Ishikawa (cell line): ENCODE results near the gene PRKCE.

Source experiments
- CREB1 ChIP-seq: IDR thresholded peaks from 2 replicates; pipeline ENCODE4 v1.6.1; 2012; ENCODE audit warnings: low read depth
- RAD21 ChIP-seq: IDR thresholded peaks from 2 replicates; pipeline ENCODE4 v1.6.1; 2012; ENCODE audit warnings: low read depth
- YY1 ChIP-seq: IDR thresholded peaks from 2 replicates; pipeline ENCODE4 v1.6.1; 2012; ENCODE audit warnings: low read depth
- ZBTB7A ChIP-seq: IDR thresholded peaks from 2 replicates; pipeline ENCODE4 v1.6.1; 2012; ENCODE audit warnings: low read depth
- TF ChIP-seq, protein P1 (sequence below): IDR thresholded peaks from 2 replicates; pipeline ENCODE4 v1.6.1; 2012; ENCODE audit warnings: low read depth, mild to moderate bottlenecking

DNA sequence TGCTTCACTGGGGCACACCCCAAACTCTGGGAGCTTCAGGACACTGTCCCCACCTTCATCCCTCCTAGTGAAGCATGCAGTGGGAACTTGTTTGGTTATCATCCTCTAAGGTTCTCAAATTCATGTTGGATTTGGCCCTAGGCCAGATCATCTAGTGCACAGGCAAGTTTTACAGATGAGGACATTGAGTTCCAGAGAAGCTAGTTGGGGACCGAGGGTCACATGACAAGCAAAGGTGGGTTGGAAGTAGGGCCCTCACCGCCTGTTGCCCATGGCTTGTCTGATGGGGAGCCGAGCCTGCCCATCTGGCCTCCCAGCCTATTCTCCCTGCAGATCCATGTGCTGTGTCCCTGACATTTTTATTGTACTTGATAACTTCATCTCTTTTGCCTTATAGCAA is 2.8 kb downstream of the PRKCE start:
- TF ChIP-seq YY1 (no peak), RAD21 (no peak), ZBTB7A (no peak), CREB1 (no peak)
- TF ChIP-seq, protein P1, sequence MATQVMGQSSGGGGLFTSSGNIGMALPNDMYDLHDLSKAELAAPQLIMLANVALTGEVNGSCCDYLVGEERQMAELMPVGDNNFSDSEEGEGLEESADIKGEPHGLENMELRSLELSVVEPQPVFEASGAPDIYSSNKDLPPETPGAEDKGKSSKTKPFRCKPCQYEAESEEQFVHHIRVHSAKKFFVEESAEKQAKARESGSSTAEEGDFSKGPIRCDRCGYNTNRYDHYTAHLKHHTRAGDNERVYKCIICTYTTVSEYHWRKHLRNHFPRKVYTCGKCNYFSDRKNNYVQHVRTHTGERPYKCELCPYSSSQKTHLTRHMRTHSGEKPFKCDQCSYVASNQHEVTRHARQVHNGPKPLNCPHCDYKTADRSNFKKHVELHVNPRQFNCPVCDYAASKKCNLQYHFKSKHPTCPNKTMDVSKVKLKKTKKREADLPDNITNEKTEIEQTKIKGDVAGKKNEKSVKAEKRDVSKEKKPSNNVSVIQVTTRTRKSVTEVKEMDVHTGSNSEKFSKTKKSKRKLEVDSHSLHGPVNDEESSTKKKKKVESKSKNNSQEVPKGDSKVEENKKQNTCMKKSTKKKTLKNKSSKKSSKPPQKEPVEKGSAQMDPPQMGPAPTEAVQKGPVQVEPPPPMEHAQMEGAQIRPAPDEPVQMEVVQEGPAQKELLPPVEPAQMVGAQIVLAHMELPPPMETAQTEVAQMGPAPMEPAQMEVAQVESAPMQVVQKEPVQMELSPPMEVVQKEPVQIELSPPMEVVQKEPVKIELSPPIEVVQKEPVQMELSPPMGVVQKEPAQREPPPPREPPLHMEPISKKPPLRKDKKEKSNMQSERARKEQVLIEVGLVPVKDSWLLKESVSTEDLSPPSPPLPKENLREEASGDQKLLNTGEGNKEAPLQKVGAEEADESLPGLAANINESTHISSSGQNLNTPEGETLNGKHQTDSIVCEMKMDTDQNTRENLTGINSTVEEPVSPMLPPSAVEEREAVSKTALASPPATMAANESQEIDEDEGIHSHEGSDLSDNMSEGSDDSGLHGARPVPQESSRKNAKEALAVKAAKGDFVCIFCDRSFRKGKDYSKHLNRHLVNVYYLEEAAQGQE, result no peak
